ENCODE results near the gene CATSPER3.
"Not testable (repeated sequence)": the region's sequence is repeated elsewhere in the genome, so short reads cannot be mapped to it uniquely, and the experiment has no call there.

The CATSPER3 gene

DNA sequence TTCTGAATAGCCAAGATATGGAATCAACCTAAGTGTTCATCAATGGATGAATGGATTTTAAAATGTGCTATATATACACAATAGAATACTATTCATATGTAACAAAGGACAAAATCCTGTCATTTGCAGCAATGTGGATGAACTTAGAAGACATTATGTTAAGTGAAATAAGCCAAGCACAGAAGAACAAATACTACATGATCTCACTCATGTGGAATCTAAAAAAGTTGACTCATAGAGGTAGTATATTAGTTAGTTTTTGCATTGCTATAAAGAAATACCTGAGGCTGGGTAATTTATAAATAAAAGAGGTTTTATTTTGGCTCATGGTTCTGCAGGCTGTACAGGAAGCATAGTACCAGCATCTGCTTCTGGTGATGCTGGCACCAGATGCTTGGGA lies 8.1 kb downstream of the CATSPER3 start:
- no peak for DNase-seq

DNA sequence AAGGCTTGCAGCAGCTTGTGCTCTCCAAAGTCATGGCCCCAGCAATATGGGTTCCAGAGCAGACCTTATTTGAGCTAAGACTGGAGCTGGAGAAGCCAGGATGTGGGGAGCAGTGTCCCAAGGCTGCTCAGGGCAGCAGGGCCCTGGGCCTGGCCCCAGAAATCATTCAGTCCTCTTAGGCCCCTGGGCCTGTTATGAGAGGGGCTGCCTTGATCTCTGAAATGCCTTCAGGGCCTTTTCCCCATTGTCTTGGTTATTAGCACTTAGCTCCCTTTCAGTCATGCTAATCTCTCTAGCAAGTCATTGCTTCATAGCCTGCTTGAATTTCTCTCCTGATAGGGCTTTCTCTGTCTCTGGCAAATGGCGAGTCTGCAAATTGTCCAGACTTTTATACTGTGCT lies 9.1 kb downstream of the CATSPER3 start:
- DNase-seq = no peak

DNA sequence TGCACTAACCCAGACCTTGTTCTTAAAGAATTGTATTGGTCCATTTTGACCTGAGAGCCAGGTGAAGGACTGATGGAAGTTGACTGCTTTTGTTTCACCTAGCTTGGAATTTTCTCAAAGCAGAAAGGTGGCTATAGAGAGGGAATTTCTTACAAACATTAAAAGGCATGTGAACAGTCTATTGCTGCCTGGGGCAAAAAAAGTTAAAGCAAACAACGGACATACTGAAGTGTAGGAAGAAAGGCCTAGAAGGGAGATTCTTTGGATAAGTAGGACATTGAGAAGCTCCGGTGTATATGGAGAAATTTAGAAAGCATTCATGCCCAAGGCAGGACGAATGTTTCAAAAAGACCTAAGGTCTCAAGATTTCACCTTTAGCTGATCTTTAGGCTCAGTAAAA lies 11.7 kb downstream of the CATSPER3 start:
- no peak for DNase-seq

DNA sequence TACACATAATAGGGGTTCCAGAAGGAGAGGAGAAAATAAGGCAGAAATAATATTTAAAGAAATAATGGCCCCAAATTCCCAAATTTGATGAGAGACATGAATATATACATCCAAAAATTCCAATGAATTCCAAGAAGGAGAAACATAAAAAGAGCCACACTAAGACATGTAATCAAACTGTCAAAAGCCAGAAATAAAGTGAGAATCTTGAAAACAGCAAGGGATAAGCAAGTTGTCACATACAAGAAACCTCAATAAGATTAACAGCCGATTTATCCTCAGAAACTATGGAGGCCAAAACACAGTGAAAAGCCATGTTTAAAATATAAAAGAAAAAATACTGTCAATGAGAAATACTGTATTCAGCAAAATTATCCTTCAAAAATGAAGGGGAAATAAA lies 14.5 kb downstream of the CATSPER3 start:
- no peak for DNase-seq

DNA sequence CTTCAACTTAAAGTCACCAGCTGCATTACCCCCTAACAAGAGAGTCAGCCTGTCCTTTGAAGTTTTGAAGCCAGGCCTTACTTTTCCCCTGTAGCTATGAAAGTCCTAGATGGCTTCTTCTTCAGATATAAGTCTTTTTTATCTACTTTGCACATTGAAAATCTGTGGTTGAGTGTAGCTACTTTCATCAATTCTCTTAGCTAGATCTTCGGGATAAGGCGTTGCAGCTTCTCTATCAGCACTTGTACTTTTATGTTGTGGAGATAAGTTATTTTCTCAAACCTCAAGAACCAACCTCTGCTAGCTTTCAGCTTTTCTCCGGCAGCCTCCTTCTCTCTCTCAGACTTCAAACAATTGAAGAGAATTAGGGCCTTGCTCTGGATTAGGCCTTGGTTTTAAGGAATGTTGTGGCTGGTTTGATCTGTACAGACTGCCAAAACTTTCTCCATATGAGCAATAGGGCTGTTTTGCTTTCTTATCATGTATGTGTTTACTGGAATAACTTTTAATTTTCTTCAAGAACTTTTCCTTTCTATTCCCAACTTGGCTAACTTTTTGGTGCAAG lies 21.6 kb downstream of the CATSPER3 start:
- no peak for DNase-seq

DNA sequence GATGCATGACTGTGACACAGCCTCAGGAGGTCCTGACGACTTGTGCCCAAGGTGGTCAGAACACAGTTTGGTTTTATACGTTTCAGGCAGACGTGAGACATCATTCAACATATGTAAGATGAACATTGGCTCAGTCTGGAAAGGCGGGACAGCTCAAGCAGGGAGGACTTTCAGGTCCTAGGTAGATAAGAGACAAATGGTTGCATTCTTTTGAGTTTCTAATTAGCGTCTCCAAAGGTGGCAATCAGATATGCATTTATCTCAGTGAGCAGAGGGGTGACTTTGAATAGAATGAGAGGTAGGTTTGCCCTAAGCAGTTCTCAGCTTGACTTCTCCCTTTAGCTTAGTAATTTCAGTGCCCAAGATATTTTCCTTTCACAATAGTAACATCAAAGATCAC lies 22.5 kb downstream of the CATSPER3 start:
- not testable (repeated sequence) for DNase-seq

DNA sequence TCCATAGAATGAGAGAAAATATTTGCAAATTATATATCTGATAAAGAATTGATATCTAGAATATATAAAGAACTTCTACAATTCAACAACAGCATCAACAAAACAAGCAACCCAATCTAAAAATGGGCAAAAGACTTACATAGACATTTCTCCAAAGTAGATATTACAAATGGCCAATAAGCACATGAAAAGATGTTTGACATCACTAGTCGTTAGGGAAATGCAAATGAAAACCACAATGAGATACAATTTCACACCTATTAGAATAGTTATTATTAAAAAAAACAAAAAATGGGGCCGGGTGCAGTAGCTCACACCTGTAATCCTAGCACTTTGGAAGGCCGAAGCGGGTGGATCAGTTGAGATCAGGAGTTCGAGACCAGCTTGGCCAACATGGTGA lies 24.4 kb downstream of the CATSPER3 start:
- no peak for DNase-seq

DNA sequence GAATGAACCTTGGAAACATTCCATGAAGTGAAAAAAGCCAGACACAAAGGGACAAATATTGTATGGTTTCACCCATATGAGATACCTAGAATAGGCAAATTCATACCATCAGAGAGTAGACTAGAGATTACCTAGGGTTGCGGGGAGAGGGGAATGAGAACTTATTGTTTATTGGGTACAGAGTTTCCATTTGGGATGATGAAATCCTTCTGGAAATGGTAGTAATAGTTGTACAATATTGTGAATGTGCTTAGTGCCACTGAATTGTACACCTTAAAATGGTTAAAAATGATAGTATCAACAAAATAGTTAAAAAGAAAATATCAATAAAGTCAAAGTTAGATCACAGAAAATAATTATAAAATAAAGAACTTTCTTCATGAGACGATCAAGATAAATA lies 25.5 kb downstream of the CATSPER3 start:
- DNase-seq = no peak

DNA sequence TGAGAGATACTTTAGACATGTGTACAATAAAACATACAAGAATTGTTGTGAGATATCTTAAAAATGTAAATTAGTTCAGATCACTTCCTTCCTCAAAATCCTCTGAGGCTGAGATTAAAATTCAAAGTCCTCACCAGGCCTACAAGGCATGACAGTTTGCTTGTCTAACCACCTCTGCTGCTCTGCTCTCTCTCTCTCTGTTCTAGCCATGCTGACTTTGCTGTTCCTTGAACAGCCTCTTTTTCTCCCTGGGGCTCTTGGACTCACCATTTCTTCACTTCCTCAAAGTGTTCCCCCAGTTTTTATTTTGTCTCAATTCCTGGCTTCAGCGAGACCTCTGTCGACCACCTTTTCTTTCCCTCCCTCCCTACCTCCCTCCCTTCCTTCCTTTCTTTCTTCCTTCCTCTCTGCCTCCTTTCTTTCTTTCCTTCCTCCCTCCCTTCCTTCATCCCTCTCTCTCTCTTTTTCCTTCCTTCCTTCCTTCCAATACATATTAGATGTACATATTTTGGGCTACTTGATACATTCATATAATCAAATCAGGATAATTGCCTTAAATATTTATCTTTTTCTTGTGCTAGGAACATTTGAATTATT lies 27.0 kb downstream of the CATSPER3 start:
- DNase-seq = no peak

DNA sequence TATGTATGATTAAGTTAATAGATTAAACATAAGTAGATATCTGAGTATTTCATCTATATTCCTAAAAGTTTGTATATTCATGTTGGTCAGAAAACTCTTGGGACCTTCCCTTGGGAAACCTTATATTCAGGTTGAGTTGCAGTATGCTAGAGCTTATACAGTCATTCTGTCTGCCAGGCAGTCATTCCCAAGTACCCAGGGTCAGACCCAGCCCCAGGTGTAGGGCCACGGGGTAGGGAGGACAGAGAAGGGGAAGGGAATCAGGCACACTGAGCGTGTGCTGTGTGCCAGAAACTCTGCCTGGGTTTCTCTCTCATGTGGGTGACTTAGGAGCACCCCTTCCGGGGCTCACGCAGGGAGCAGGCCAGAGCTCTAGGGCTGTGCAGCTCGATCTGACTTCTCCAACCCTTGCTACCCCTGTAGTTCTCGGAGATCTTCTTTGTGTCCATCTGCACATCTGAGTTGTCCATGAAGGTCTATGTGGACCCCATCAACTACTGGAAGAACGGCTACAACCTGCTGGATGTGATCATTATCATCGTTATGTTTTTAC lies 28.2 kb downstream of the CATSPER3 start:
- no peak for DNase-seq

DNA sequence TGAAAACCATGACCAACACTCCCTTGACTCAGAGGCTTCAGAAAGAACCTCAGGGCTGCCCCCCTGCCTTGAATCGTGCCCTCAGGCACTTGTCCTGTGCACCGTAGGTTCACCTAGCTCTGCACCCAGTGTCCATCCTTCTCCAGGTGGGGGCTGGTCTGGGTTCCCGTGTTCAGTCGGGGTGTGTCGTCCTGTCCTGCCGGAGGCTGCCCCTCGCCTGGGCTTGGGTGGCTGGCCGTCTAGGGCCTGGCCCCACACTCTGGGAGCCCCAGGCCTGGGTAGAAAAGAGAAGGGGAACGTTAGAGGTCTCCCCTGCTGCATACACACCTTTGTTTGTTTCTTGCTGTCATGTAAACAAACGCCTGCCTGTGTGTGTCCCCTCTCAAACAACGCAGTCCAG lies 29.3 kb downstream of the CATSPER3 start:
- no peak for DNase-seq

DNA sequence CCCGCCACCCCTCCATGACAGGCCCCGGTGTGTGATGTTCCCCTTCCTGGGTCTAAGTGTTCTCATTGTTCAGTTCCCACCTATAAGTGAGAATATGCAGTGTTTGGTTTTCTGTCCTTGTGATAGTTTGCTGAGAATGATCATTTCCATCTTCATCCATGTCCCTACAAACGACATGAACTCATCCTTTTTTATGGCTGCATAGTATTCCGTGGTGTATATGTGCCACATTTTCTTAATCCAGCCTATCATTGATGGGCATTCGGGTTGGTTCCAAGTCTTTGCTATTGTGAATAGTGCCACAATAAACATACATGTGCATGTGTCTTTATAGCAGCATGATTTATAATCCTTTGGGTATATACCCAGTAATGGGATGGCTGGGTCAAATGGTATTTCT lies 30.4 kb downstream of the CATSPER3 start:
- not testable (repeated sequence) for DNase-seq

DNA sequence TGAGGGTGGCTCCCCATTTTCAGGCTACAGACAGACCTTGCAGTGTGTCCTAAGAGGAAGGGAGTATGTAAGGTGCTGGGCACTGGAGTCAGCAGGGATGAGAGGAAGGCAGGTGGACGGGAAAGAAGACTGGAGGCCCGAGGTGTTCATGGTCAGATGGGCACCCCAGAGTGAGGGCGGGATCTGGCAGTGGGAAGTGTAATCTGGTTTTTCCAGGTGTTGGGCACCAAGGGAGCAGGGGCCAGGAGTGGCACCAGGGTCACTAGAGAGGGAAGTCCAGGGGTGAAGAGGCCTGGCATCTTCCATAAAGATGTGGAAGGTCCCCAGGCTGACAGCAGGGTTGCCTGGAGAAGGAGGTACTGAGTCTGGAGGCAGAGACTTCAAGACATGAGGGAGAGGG lies 36.7 kb downstream of the CATSPER3 start:
- no peak for DNase-seq

DNA sequence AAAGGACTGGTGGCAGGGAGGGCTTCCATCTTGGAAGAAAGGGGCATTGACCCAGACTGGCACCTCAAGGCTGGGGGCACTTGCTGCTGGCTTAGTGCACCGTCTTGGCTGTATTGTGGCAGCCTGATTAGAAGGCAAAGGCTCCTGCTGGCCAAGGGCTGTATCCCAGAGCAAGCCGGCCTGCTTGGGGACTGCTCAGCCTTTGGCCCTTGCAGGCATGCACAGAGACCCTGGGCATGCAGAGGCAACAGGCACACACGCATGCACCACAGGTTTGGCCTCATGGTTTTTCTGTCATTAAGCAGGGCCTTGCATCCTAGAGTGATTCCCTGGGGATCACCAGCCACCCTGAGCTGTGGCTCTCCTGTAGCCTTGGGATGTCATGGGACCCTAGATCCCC lies 37.4 kb downstream of the CATSPER3 start:
- DNase-seq = no peak

DNA sequence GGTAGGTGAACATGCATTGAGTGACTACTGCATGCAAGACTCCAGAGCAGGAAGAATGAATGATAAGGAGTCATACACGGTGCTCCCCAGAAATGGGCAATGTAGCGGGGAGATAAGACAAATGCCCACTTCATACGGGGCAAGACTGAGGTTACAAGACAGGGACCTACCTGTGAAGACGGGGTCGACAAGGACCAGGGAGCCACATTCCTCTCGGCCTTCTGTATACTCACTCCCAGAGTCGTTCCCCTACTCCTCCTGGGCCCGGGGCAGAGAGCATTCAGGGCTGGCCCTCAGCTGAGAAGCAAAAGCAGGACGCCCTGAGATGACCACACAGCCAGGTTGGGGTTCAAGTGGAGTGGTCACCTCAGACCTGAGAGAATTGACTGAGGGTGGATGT lies 39.6 kb downstream of the CATSPER3 start:
- no peak for DNase-seq

DNA sequence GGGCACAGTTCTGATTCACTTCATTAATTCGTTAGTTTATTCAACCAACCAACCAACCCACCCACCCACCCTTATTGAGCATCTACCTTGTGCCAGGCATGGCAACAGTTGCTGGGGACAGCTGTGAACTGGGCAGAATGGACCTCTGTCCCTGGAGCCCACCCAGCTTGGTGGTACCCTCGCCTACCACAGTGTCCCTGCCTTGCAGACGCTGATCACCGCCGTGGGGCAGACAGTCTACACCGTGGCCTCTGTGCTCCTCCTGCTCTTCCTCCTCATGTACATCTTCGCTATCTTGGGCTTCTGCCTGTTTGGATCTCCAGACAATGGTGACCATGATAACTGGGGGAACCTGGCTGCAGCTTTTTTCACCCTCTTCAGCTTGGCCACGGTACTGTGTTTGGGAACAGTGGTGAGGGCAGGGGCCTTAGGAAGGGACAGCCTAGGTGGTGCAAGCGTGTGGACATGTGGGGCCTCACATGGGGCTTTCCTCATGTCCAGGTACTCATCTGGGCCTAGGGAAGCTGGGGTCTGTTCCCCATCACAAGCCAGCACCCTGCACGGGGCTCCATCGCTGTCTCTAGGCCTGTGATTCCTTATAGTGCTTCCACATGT lies 40.1 kb downstream of the CATSPER3 start:
- DNase-seq = no peak

DNA sequence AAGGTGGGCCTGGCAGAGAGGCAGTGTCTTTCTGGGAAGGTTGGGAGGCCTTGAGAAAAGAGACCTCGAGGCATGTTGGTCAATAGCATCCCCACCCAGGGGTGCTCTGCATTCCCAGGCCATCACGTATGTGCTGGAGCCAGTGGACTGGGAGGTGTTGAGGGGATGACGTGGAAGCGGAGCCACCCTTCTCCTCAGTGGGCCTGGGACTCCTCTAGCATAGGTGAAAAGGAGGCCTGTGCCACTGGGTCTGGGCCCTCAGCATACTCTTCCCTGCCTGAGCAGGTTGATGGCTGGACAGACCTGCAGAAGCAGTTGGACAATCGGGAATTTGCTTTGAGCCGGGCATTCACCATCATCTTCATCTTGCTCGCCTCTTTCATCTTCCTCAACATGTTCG lies 40.8 kb downstream of the CATSPER3 start:
- no peak for DNase-seq

DNA sequence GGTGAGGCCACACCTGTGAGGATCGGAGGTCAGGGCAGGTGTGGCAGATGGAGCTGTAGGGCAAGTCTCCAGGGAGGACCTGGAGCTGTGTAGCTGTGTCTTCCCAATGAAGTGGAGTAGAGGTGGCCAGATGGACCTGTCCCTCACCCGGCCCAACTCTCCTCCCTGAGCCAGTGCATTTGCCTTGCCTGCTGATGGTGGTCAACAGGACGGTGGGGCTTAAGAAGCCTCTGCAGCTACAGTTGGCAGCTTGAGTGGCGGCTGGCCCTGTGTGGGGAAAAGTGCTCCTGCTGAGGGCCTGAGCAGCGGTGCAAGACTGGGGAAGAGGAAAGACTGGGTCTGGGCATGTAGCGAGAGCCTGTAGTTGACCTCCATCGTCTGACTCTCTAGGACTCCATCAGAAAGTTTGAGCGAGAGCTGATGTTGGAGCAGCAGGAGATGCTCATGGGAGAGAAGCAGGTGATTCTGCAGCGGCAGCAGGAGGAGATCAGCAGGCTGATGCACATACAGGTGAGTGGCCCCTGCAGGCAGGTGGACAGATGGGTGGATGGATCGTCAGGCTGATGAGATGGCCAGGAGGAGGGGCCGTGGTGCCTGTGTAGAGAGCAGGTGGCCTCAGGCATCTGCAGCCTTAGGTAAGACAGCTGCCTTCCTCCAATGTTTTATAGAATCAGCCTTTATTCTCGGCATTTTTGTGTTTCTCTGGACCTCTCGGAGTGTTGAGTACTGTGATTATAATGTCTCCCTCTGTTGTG lies 41.5 kb downstream of the CATSPER3 start:
- no peak for DNase-seq

DNA sequence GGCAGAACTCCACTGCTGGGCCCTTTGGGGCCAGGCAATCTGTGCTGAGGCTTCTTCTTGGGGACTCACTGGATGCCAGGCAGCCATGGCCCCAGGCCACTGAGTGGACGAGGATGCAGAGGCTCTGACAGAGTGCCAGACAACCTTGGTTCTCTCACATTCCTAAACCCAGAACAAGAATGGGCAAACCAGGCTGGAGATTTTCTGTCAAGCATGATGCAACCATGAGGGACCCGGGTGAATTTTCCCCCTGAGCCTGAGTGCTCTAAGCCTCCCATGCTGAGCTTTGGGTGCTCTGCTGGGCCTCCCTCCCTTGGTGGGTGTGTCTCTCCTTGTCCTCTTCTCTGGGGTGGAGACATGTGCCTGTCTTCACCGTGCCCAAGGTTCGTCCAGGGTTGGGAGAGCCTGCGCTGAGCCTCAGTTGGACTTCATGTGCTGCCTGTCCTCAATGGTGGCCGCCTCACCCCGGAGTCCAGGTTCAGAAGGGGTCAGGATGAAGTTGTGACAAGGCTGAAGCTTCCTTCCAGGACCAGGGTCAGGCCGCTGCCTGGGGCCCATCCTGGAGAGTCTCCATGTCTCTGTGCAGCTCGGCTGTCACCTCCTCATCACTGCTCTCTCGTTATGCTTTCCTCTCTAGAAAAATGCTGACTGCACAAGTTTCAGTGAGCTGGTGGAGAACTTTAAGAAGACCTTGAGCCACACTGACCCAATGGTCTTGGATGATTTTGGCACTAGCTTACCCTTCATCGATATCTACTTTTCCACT lies 42.2 kb downstream of the CATSPER3 start:
- DNase-seq = no peak

DNA sequence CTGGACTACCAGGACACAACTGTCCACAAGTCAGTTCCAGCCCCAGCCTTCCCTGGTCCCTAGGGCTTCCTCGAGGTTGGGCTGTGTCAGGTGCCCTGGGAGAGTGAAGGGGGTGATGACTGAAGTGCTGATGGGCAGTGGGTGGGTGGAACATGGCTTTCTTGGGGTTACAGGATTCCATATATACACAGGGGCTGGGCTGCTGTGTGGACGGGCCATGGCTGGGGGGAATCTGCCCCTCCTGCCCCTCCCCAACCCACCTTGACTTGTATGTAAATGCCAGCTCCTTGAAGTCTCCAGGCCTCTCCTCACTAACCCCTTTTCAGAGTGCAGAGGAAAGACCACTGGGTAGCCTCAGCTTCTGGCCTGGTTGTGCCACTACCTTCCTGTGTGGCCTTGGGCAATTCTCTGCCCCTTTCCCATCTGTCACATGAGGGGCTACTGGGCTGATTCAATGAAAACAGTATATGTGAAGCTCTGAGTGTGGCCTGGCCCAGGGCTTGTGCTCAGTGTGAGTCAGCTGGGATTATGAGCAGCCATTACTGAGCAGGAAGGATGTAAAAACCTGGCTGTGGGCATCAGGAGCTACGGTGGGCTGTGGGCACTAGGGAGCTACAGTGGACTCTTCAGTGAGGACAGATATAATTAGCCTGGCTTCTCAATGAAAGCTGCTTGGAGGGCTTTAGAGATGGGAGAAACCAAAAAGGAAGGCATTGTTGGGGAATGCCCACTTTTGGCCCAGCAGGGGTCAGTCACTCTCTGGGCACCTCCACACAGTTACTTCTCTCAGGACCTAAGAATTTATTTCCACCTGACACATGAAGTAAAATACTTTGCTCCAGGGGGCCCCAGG lies 43.0 kb downstream of the CATSPER3 start:
- DNase-seq = no peak

DNA sequence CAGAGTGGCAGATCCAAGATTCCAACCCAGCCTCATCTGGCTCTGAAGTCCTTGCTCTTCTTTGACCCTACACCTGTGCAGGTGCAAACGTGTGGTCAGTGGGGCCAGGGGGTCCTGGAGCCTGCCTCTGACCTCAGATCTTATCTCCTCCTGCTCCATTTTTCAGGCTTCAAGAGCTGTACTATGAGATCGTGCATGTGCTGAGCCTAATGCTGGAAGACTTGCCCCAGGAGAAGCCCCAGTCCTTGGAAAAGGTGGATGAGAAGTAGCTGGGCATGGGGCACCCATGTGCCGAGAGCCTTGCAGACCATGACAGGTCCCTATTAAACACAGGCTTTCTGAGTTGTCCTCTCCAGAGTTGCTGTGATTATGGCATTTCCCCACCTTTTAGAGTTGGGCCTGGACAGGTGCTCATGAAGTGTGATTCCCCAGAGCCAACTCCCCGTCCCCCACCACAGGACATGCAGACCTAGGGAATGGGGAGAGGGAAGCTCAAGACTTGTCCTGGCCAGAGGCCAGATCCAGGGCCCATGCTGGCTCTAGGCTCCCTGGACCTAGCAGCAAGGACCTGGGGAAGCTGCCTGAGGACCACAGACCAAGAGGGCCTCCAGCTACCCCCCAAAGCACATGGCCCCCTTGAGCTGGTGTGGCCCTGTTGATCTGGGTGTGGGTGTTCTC lies 43.8 kb downstream of the CATSPER3 start:
- no peak for DNase-seq
